Mesendoderm (in vitro differentiated cells): ENCODE results near the gene NCMAP.
A peak's percentile ranks its signal among the peaks of the same experiment; 100 is the strongest.

Source experiments
- DNase-seq: peaks from one replicate; pipeline ENCODE4 v3.0.0; 2013
- H2AK5ac ChIP-seq: 2 replicates; pipeline ENCODE4 v1.6.1; 2013; ENCODE audit warnings: low read length, inconsistent platforms
- H2BK120ac ChIP-seq: 2 replicates; pipeline ENCODE4 v1.6.1; 2013; ENCODE audit warnings: low read depth, mild to moderate bottlenecking, low read length, moderate library complexity, mixed read lengths
- H2BK15ac ChIP-seq: replicated peaks from 2 replicates; pipeline ENCODE4 v1.6.1; 2013; ENCODE audit warnings: low read depth, mild to moderate bottlenecking, moderate library complexity
- H2BK5ac ChIP-seq: 2 replicates; pipeline ENCODE4 v1.6.1; 2013; ENCODE audit warnings: low read length, inconsistent platforms
- H3K18ac ChIP-seq: 2 replicates; pipeline ENCODE4 v1.6.1; 2013; ENCODE audit warnings: mild to moderate bottlenecking, low read length, mixed read lengths
- H3K23ac ChIP-seq: one replicate; pipeline ENCODE4 v1.6.1; 2013; ENCODE audit warnings: low read length
- H3K27ac ChIP-seq: 2 replicates; pipeline ENCODE4 v1.5.1; 2013; ENCODE audit warnings: low read depth, mild to moderate bottlenecking, inconsistent platforms, low read length, moderate library complexity
- H3K27me3 ChIP-seq: 2 replicates; pipeline ENCODE4 v1.6.1; 2013; ENCODE audit warnings: low read length, control low read depth, mild to moderate bottlenecking, inconsistent platforms; ENCODE audit not compliant: insufficient read depth, poor library complexity
- H3K36me3 ChIP-seq: 2 replicates; pipeline ENCODE4 v1.6.1; 2013; ENCODE audit warnings: low read length, inconsistent platforms; ENCODE audit not compliant: control insufficient read depth, insufficient read depth
- H3K4ac ChIP-seq: one replicate; pipeline ENCODE4 v1.6.1; 2013; ENCODE audit warnings: low read depth, mild to moderate bottlenecking, low read length, moderate library complexity
- H3K4me1 ChIP-seq: 2 replicates; pipeline ENCODE4 v1.6.1; 2013; ENCODE audit warnings: low read depth, low read length, inconsistent platforms; ENCODE audit not compliant: control insufficient read depth
- H3K4me2 ChIP-seq: 2 replicates; pipeline ENCODE4 v1.6.1; 2013; ENCODE audit warnings: low read length
- H3K4me3 ChIP-seq: 2 replicates; pipeline ENCODE4 v1.5.1; 2013; ENCODE audit warnings: mild to moderate bottlenecking, low read length
- H3K56ac ChIP-seq: one replicate; pipeline ENCODE4 v1.6.1; 2013; ENCODE audit warnings: low read length
- H3K79me1 ChIP-seq: 2 replicates; pipeline ENCODE4 v1.6.1; 2013; ENCODE audit warnings: low read length, inconsistent platforms
- H3K79me2 ChIP-seq: 2 replicates; pipeline ENCODE4 v1.6.1; 2013; ENCODE audit warnings: mild to moderate bottlenecking, low read length; ENCODE audit not compliant: control insufficient read depth, insufficient read depth
- H3K9ac ChIP-seq: 2 replicates; pipeline ENCODE4 v1.6.1; 2013; ENCODE audit warnings: low read length, inconsistent platforms
- H4K5ac ChIP-seq: one replicate; pipeline ENCODE4 v1.6.1; 2013; ENCODE audit warnings: low read length
- H4K8ac ChIP-seq: one replicate; pipeline ENCODE4 v1.6.1; 2013; ENCODE audit warnings: low read depth, mild to moderate bottlenecking, control low read depth, low read length, moderate library complexity
- WGBS: extraction: QIAGEN DNeasy Blood & Tissue Kit; methylation state at CpG from one replicate; pipeline ENCODE4 v1.1.7; 2013; ENCODE audit warnings: low lambda C conversion rate, missing lambda C conversion rate; ENCODE audit not compliant: insufficient coverage; ENCODE audit errors: extremely low coverage; 5-methylcytosine and 5-hydroxymethylcytosine counted together

Gene NCMAP

DNA sequence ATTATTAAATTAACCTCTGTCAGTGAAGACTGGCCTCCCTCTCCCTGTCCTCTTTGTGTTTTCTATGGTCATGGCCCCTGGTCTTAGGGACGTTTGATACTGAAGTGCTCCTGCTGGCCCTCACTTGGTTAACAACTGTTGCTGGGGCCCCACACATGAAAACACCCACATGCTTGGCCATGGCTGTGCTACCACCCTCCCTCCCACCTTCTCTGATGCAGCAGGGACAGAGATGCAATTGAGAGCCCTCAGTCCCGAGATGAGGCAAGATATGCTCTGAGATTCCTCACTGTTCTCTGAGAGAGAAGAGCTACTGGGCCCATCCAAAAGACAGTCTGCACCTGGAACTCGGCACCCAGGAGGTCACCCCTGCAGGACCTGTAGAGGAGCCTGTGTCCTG lies 33.3 kb downstream of the NCMAP start:
- no peaks in the 10 kb centered on the region for H3K36me3 ChIP-seq
- no peak overlapping the region for H2BK15ac ChIP-seq
- WGBS = no CpG with 5 or more reads among the region's 3 CpGs
- H2BK5ac ChIP-seq = no peak overlapping the region
- no peak overlapping the region for H3K18ac ChIP-seq
- no peak for DNase-seq
- H3K4me2 ChIP-seq = no peak overlapping the region
- no peak overlapping the region for H3K56ac ChIP-seq
- no peak overlapping the region for H3K27ac ChIP-seq
- H3K27me3 ChIP-seq = no peaks in the 10 kb centered on the region
- H2BK120ac ChIP-seq = no peak overlapping the region
- H3K4me1 ChIP-seq = no peaks in the 10 kb centered on the region
- H3K4me3 ChIP-seq = no peak overlapping the region
- H3K79me2 ChIP-seq = no peaks in the 10 kb centered on the region
- H3K79me1 ChIP-seq = no peaks in the 10 kb centered on the region
- H4K8ac ChIP-seq = no peak overlapping the region
- no peak overlapping the region for H3K4ac ChIP-seq
- no peak overlapping the region for H3K9ac ChIP-seq
- H2AK5ac ChIP-seq = no peak overlapping the region
- no peak overlapping the region for H4K5ac ChIP-seq
- H3K23ac ChIP-seq = no peak overlapping the region

GRCh38 chr1:24591781-24592180 lies 35.9 kb downstream of the NCMAP start:
- H2BK120ac ChIP-seq = no peak overlapping the region
- H4K5ac ChIP-seq = no peak overlapping the region
- H2BK5ac ChIP-seq = no peak overlapping the region
- H3K4me1 ChIP-seq = no peaks in the 10 kb centered on the region
- H3K4ac ChIP-seq = no peak overlapping the region
- H3K56ac ChIP-seq = no peak overlapping the region
- no peaks in the 10 kb centered on the region for H3K27me3 ChIP-seq
- H2BK15ac ChIP-seq = no peak overlapping the region
- H4K8ac ChIP-seq = no peak overlapping the region
- no peak overlapping the region for H3K4me3 ChIP-seq
- H3K9ac ChIP-seq = no peak overlapping the region
- H3K79me1 ChIP-seq = no peaks in the 10 kb centered on the region
- no peak overlapping the region for H3K27ac ChIP-seq
- H3K36me3 ChIP-seq = no peaks in the 10 kb centered on the region
- no peak overlapping the region for H3K4me2 ChIP-seq
- no peak overlapping the region for H2AK5ac ChIP-seq
- DNase-seq = no peak
- H3K18ac ChIP-seq = no peak overlapping the region
- H3K79me2 ChIP-seq = no peaks in the 10 kb centered on the region
- H3K23ac ChIP-seq = no peak overlapping the region
- WGBS = no CpG with 5 or more reads among the region's 3 CpGs

- Histone ChIP-seq H3K9ac (no peak overlapping the region), H3K23ac (no peak overlapping the region), H3K27me3 (no peaks in the 10 kb centered on the region), H3K18ac (no peak overlapping the region), H3K4me3 (no peak overlapping the region), H4K8ac (no peak overlapping the region), H3K79me2 (no peaks in the 10 kb centered on the region), H3K4me1 (no peaks in the 10 kb centered on the region), H3K79me1 (no peaks in the 10 kb centered on the region), H2AK5ac (no peak overlapping the region), H3K56ac (no peak overlapping the region), H2BK5ac (no peak overlapping the region), H3K36me3 (no peaks in the 10 kb centered on the region), H4K5ac (no peak overlapping the region), H2BK15ac (no peak overlapping the region), H3K4me2 (no peak overlapping the region), H3K4ac (no peak overlapping the region), H3K27ac (no peak overlapping the region), H2BK120ac (no peak overlapping the region)
- no peak for DNase-seq
- WGBS = no CpG with 5 or more reads among the region's 3 CpGs
Observed at GRCh38 chr1:24594328-24594598, 38.4 kb downstream of the NCMAP start.

- peak overlapping the region; percentile 17 for H3K4ac ChIP-seq
- H3K4me1 ChIP-seq = no peaks in the 10 kb centered on the region
- no peak overlapping the region for H3K27ac ChIP-seq
- H2BK5ac ChIP-seq = no peak overlapping the region
- H3K23ac ChIP-seq = no peak overlapping the region
- no peak overlapping the region for H4K5ac ChIP-seq
- no peak for DNase-seq
- WGBS = no CpG with 5 or more reads among the region's 9 CpGs
- H2BK15ac ChIP-seq = no peak overlapping the region
- H3K79me2 ChIP-seq = no peaks in the 10 kb centered on the region
- no peak overlapping the region for H3K4me3 ChIP-seq
- H2BK120ac ChIP-seq = no peak overlapping the region
- H3K56ac ChIP-seq = no peak overlapping the region
- no peaks in the 10 kb centered on the region for H3K36me3 ChIP-seq
- H3K4me2 ChIP-seq = no peak overlapping the region
- H3K79me1 ChIP-seq = no peaks in the 10 kb centered on the region
- no peak overlapping the region for H2AK5ac ChIP-seq
- no peak overlapping the region for H3K9ac ChIP-seq
- H4K8ac ChIP-seq = no peak overlapping the region
- H3K18ac ChIP-seq = no peak overlapping the region
- H3K27me3 ChIP-seq = no peaks in the 10 kb centered on the region
Observed at GRCh38 chr1:24596401-24596880, 40.6 kb downstream of the NCMAP start.

GRCh38 chr1:24599265-24599664 lies 43.4 kb downstream of the NCMAP start:
- no peak overlapping the region for H3K9ac ChIP-seq
- no peak overlapping the region for H3K4ac ChIP-seq
- no peak overlapping the region for H3K56ac ChIP-seq
- DNase-seq = no peak
- H4K8ac ChIP-seq = no peak overlapping the region
- no peaks in the 10 kb centered on the region for H3K27me3 ChIP-seq
- H3K4me2 ChIP-seq = no peak overlapping the region
- H2BK5ac ChIP-seq = no peak overlapping the region
- no peak overlapping the region for H2BK120ac ChIP-seq
- no peak overlapping the region for H3K27ac ChIP-seq
- no peaks in the 10 kb centered on the region for H3K79me2 ChIP-seq
- no peak overlapping the region for H2BK15ac ChIP-seq
- no peaks in the 10 kb centered on the region for H3K36me3 ChIP-seq
- H3K79me1 ChIP-seq = no peaks in the 10 kb centered on the region
- H4K5ac ChIP-seq = no peak overlapping the region
- H3K4me1 ChIP-seq = no peaks in the 10 kb centered on the region
- H2AK5ac ChIP-seq = no peak overlapping the region
- no CpG with 5 or more reads among the region's 3 CpGs for WGBS
- H3K4me3 ChIP-seq = no peak overlapping the region
- H3K23ac ChIP-seq = no peak overlapping the region
- H3K18ac ChIP-seq = no peak overlapping the region

GRCh38 chr1:24600551-24600950 lies 44.7 kb downstream of the NCMAP start:
- no peak overlapping the region for H3K4me3 ChIP-seq
- no peak overlapping the region for H3K18ac ChIP-seq
- H3K23ac ChIP-seq = no peak overlapping the region

More at GRCh38 chr1:24600551-24600950, 44.7 kb downstream of the NCMAP start:
- Histone ChIP-seq H3K4me2 (no peak overlapping the region), H2BK5ac (no peak overlapping the region), H3K4me1 (no peaks in the 10 kb centered on the region), H3K56ac (no peak overlapping the region), H3K27ac (no peak overlapping the region), H3K9ac (no peak overlapping the region), H2BK15ac (no peak overlapping the region), H3K79me1 (no peaks in the 10 kb centered on the region), H4K5ac (no peak overlapping the region), H3K79me2 (no peaks in the 10 kb centered on the region), H3K36me3 (no peaks in the 10 kb centered on the region), H2BK120ac (no peak overlapping the region), H4K8ac (no peak overlapping the region), H3K4ac (no peak overlapping the region), H2AK5ac (peak overlapping the region; percentile 69), H3K27me3 (no peaks in the 10 kb centered on the region)
- no peak for DNase-seq
- WGBS = no CpG with 5 or more reads among the region's 5 CpGs
